Tibial nerve (tissue), 3 donors: Measurements from ENCODE around the gene HMOX1.

Source experiments
- POLR2A ChIP-seq, 2 donors: fragments of 450-650 bp; IDR thresholded peaks; one replicate each; pipeline ENCODE4 v1.6.1; 2017; ENCODE audit warnings: antibody characterized with exemption in 2 of 2, mild to moderate bottlenecking in 2 of 2, moderate library complexity in 2 of 2
- TF ChIP-seq, protein P1 (sequence below), 5 experiments: fragments of 200-600 bp in 3 of 5; fragments of 450-650 bp in 2 of 5; sonication (generic) in 3 of 5; IDR thresholded peaks; one replicate each; pipeline ENCODE4 v1.5.1; 2016 to 2019; ENCODE audit warnings: antibody characterized with exemption in 5 of 5, mild to moderate bottlenecking in 3 of 5, moderate library complexity in 2 of 5

DNA sequence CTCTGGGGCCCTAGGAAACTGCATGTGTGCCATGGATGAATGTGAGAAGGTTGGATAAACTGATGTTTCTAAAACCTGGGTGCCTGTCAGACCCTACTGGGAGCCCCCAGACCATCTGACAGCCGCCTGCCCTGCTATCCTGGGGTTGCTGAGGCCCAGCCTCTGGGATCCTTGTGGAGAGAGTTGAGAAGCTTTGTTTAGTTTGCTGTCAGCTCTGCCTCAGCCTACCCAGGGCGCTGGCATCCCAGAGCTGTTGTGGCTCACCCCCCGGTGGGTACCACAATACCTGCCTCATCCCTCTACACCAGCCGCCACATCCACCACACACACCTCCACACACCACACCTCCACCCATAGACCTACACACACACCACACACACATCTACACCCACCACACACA is 38.5 kb upstream of the HMOX1 start:
- TF ChIP-seq POLR2A (IDR thresholded peaks at IDR 0.05): no peak
- TF ChIP-seq, protein P1, sequence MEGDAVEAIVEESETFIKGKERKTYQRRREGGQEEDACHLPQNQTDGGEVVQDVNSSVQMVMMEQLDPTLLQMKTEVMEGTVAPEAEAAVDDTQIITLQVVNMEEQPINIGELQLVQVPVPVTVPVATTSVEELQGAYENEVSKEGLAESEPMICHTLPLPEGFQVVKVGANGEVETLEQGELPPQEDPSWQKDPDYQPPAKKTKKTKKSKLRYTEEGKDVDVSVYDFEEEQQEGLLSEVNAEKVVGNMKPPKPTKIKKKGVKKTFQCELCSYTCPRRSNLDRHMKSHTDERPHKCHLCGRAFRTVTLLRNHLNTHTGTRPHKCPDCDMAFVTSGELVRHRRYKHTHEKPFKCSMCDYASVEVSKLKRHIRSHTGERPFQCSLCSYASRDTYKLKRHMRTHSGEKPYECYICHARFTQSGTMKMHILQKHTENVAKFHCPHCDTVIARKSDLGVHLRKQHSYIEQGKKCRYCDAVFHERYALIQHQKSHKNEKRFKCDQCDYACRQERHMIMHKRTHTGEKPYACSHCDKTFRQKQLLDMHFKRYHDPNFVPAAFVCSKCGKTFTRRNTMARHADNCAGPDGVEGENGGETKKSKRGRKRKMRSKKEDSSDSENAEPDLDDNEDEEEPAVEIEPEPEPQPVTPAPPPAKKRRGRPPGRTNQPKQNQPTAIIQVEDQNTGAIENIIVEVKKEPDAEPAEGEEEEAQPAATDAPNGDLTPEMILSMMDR (IDR thresholded peaks at IDR 0.05): no peak
